Stimulated activated CD8-positive, alpha-beta memory T cell treated with anti-CD3 and anti-CD28 coated beads, Interleukin-7, amount 100 ng/mL, for 24 hours (primary cell): ENCODE measurements around the gene GIGYF1.
"Not testable (repeated sequence)": the region's sequence is repeated elsewhere in the genome, so short reads cannot be mapped to it uniquely, and the experiment has no call there.

Experiments used
- DNase-seq: peaks from one replicate; pipeline ENCODE4 v3.0.0-alpha.2; 2020; ENCODE audit warnings: low read depth

Gene GIGYF1

GRCh38 chr7:100671353-100672327 is 22.4 kb downstream of the GIGYF1 start:
- no peak for DNase-seq

- no peak for DNase-seq
Observed at GRCh38 chr7:100670074-100670473, 24.0 kb downstream of the GIGYF1 start.

- not testable (repeated sequence) for DNase-seq
Observed at GRCh38 chr7:100669106-100669505, 24.9 kb downstream of the GIGYF1 start.

GRCh38 chr7:100668069-100668449 is 26.0 kb downstream of the GIGYF1 start:
- no peak for DNase-seq

GRCh38 chr7:100667331-100668068 is 26.6 kb downstream of the GIGYF1 start:
- DNase-seq = no peak

GRCh38 chr7:100665168-100665726 is 28.8 kb downstream of the GIGYF1 start:
- no peak for DNase-seq

GRCh38 chr7:100662194-100662776 is 31.8 kb downstream of the GIGYF1 start:
- DNase-seq = not testable (repeated sequence)

- DNase-seq = no peak
Observed at GRCh38 chr7:100655908-100656674, 38.0 kb downstream of the GIGYF1 start, which contains the start of gene ACTL6B. Gene ACTL6B (minus strand): TSS chr7:100656448. CDS start chr7:100656354, 94 bp downstream.

- no peak for DNase-seq
Observed at GRCh38 chr7:100654908-100655831, 38.9 kb downstream of the GIGYF1 start.

- no peak for DNase-seq
Observed at GRCh38 chr7:100649826-100650565, 44.1 kb downstream of the GIGYF1 start.

GRCh38 chr7:100642534-100642907 is 51.5 kb downstream of the GIGYF1 start:
- DNase-seq = no peak

GRCh38 chr7:100641860-100642533 is 52.1 kb downstream of the GIGYF1 start:
- DNase-seq = no peak

GRCh38 chr7:100641463-100641859 is 52.6 kb downstream of the GIGYF1 start, which contains the start of gene TFR2:
Gene TFR2 (minus strand): TSS chr7:100641552. CDS start chr7:100641509, 43 bp downstream.
- no peak for DNase-seq

- no peak for DNase-seq
Observed at GRCh38 chr7:100640517-100641440, 53.3 kb downstream of the GIGYF1 start.

- no peak for DNase-seq
Observed at GRCh38 chr7:100639995-100640516, 54.0 kb downstream of the GIGYF1 start.

- DNase-seq = peak; percentile 30
Observed at GRCh38 chr7:100632951-100633717, 60.9 kb downstream of the GIGYF1 start.

GRCh38 chr7:100630066-100630465 is 64.0 kb downstream of the GIGYF1 start:
- no peak for DNase-seq
